Measurements from ENCODE around the gene MAB21L4.

MAB21L4 gene

GRCh38 chr2:240861547-240861946, 34.4 kb downstream of the MAB21L4 start:
- no peak overlapping the region for H3K27ac ChIP-seq
- no peak overlapping the region for H3K4me3 ChIP-seq (ENCODE audit: low read depth in 1 of 2, low read length in 1 of 2)
- H3K9me3 ChIP-seq = no peaks in the 10 kb centered on the region
- H3K36me3 ChIP-seq = no peaks in the 10 kb centered on the region
- no peaks in the 10 kb centered on the region for H3K4me1 ChIP-seq (ENCODE audit: control insufficient read depth in 1 of 2, insufficient read depth in 1 of 2, low read depth in 1 of 2, low read length in 1 of 2)
- no peaks in the 10 kb centered on the region for H3K27me3 ChIP-seq
- no peak for TF ChIP-seq CTCF (IDR thresholded peaks at IDR 0.05)

GRCh38 chr2:240858871-240859270, 37.1 kb downstream of the MAB21L4 start:
- H3K27me3 ChIP-seq = no peaks in the 10 kb centered on the region
- no peak for TF ChIP-seq CTCF (IDR thresholded peaks at IDR 0.05)
- no peak overlapping the region for H3K4me3 ChIP-seq (ENCODE audit: low read depth in 1 of 2, low read length in 1 of 2)
- no peak overlapping the region for H3K27ac ChIP-seq
- no peaks in the 10 kb centered on the region for H3K9me3 ChIP-seq
- no peaks in the 10 kb centered on the region for H3K4me1 ChIP-seq (ENCODE audit: control insufficient read depth in 1 of 2, insufficient read depth in 1 of 2, low read depth in 1 of 2, low read length in 1 of 2)
- no peaks in the 10 kb centered on the region for H3K36me3 ChIP-seq

GRCh38 chr2:240858321-240858720, 37.6 kb downstream of the MAB21L4 start:
- Histone ChIP-seq H3K36me3 (no peaks in the 10 kb centered on the region), H3K4me3 (ENCODE audit: low read depth in 1 of 2, low read length in 1 of 2) (no peak overlapping the region), H3K27me3 (no peaks in the 10 kb centered on the region), H3K4me1 (ENCODE audit: control insufficient read depth in 1 of 2, insufficient read depth in 1 of 2, low read depth in 1 of 2, low read length in 1 of 2) (no peaks in the 10 kb centered on the region), H3K9me3 (no peaks in the 10 kb centered on the region), H3K27ac (no peak overlapping the region)
- no peak for TF ChIP-seq CTCF (IDR thresholded peaks at IDR 0.05)

- Histone ChIP-seq H3K4me1 (ENCODE audit: control insufficient read depth in 1 of 2, insufficient read depth in 1 of 2, low read depth in 1 of 2, low read length in 1 of 2) (no peaks in the 10 kb centered on the region), H3K27ac (no peak overlapping the region), H3K36me3 (no peaks in the 10 kb centered on the region), H3K27me3 (no peaks in the 10 kb centered on the region), H3K9me3 (no peaks in the 10 kb centered on the region), H3K4me3 (ENCODE audit: low read depth in 1 of 2, low read length in 1 of 2) (no peak overlapping the region)
- TF ChIP-seq CTCF (IDR thresholded peaks at IDR 0.05) = no peak
Observed at GRCh38 chr2:240857039-240858008, 38.6 kb downstream of the MAB21L4 start.

GRCh38 chr2:240856151-240856980, 39.6 kb downstream of the MAB21L4 start:
- no peak overlapping the region for H3K4me3 ChIP-seq (ENCODE audit: low read depth in 1 of 2, low read length in 1 of 2)
- no peaks in the 10 kb centered on the region for H3K36me3 ChIP-seq
- H3K4me1 ChIP-seq (ENCODE audit: control insufficient read depth in 1 of 2, insufficient read depth in 1 of 2, low read depth in 1 of 2, low read length in 1 of 2) = no peaks in the 10 kb centered on the region
- TF ChIP-seq CTCF (IDR thresholded peaks at IDR 0.05) = no peak
- H3K27ac ChIP-seq = no peak overlapping the region
- no peaks in the 10 kb centered on the region for H3K27me3 ChIP-seq
- no peaks in the 10 kb centered on the region for H3K9me3 ChIP-seq

Measured in neutrophil (primary cell).